Adrenal gland (tissue), 5 donors: ENCODE measurements around the gene CD70.

Source experiments
- CTCF ChIP-seq, 6 experiments: fragments of 450-650 bp in 4 of 6; fragments of 200-600 bp in 2 of 6; sonication (generic) in 1 of 6; IDR thresholded peaks; 1 replicate in 5 of 6; 2 replicates in 1 of 6; pipeline versions ENCODE4 v1.5.1 to v1.8.0; 2016 to 2021; ENCODE audit warnings: antibody characterized with exemption in 6 of 6, mild to moderate bottlenecking in 2 of 6, moderate library complexity in 1 of 6
- POLR2A ChIP-seq, 2 donors: fragments of 450-650 bp; IDR thresholded peaks; one replicate each; pipeline ENCODE4 v1.6.1; 2017; ENCODE audit warnings: antibody characterized with exemption in 2 of 2, mild to moderate bottlenecking in 2 of 2, moderate library complexity in 1 of 2
- donor health status: DM: no; HTN: no; CAD: no.

GRCh38 chr19:6599866-6600454 is 9.0 kb upstream of the CD70 start:
- TF ChIP-seq CTCF (IDR thresholded peaks at IDR 0.05), result no peak
- TF ChIP-seq POLR2A (IDR thresholded peaks at IDR 0.05), result no peak
